ENCODE measurements around the gene DAZAP1.

The DAZAP1 gene

GRCh38 chr19:1407528-1408299, at the start of gene DAZAP1:
Gene DAZAP1 (plus strand): TSS chr19:1407586. CDS start chr19:1407774, 188 bp downstream.
- DNase-seq (ENCODE audit: low read depth) = peak; percentile 23

GRCh38 chr19:1360126-1360817, 47.1 kb upstream of the DAZAP1 start:
- no peak for DNase-seq (ENCODE audit: low read depth)

DNA sequence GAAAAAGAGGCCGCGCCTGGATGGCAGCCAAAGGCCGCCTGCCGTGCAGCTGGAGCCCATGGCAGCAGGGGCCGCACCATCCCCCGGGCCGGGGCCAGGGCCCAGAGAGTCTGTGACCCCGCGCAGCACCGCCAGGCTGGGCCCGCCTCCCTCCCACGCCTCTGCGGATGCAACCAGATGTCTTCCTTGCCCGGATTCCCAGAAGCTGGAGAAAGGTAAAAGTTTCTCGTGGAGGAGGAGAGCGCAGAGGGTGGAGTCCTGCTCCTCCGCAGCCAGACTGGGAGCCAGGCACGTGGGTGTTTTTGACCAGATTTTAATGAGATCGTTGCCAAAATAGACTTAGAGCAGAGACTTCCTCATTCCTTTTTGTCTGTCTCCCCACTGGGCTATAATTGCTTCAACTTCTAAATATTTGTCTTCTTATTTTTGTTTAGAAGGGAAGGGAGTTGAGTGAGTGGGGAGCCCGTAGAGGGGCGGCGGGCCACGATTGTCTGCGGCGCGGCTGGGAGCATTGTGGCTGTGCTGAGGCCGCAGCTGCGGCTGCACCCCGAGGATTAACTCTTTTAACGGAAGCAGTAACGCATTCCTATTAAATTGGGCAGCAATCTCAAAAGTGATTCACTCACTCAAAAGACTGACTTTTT, 46.4 kb upstream of the DAZAP1 start:
- no peak for DNase-seq (ENCODE audit: low read depth)

- DNase-seq (ENCODE audit: low read depth) = no peak
Observed at GRCh38 chr19:1361601-1362386, 45.6 kb upstream of the DAZAP1 start.

DNA sequence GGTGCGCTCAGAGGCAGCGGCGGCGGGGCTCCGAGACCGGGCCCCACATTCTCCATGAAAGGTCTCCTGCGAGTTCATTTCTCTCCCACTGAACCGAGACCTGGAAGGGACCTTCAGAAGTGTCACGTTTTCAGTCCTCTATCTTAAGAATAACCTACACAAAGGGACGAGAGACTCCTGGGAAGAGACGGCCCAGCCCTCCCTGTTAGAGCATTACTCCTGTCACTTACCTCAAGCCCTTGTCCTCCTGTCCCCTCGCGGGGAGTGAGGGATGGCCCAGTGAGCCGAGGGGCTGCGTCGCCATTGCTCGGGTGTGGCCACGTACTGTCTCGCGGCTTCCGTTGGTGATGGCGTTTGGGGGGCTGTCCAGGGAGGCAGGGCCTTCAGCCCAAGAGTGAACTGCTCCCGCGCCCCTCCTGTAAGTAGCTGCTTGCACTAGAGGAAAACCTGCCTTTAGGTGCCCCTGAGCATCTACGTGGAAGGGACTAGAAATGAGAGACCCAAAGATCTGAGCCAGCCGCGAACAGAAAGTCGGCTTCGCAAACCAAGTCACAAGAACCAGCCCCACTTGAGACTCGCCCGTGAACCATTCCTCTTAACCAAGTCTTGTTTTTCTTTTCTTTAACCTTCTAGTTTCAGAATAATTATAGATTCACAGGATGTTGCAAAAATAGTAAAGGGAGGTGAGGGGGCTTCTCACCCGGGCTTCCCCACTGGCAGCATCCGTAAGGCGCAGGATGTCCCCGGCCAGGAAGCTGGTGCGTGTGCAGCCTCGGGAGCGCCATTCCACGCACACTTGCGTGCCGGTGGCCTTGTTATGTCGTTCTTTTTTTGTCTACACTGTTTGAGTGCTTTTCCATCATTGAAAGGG, 44.8 kb upstream of the DAZAP1 start:
- no peak for DNase-seq (ENCODE audit: low read depth)

- no peak for DNase-seq (ENCODE audit: low read depth)
Observed at GRCh38 chr19:1363599-1363998, 43.8 kb upstream of the DAZAP1 start.

GRCh38 chr19:1364070-1364704, 43.2 kb upstream of the DAZAP1 start:
- DNase-seq (ENCODE audit: low read depth) = no peak

GRCh38 chr19:1365319-1366269, 41.8 kb upstream of the DAZAP1 start:
- DNase-seq (ENCODE audit: low read depth) = no peak

DNA sequence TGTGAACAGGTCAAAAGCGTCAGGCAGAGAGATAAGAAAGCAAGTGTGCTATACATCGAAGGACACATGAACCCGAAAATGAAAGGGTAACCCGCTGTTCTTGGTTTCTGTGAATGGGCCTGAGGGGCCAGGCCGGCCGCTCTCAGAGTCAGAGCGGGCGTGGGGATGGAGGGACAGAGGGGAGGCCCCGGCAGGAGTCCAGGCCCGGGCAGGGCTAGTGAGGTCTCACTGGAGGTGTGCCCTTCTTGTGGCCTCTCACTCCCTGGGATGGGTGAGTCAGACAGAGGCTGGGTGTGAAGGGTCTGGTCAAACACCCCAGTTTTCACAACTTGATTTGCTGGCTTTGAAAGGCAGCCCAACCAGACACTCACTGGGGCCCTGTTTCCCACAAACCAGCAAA, 41.1 kb upstream of the DAZAP1 start:
- DNase-seq (ENCODE audit: low read depth) = no peak

DNA sequence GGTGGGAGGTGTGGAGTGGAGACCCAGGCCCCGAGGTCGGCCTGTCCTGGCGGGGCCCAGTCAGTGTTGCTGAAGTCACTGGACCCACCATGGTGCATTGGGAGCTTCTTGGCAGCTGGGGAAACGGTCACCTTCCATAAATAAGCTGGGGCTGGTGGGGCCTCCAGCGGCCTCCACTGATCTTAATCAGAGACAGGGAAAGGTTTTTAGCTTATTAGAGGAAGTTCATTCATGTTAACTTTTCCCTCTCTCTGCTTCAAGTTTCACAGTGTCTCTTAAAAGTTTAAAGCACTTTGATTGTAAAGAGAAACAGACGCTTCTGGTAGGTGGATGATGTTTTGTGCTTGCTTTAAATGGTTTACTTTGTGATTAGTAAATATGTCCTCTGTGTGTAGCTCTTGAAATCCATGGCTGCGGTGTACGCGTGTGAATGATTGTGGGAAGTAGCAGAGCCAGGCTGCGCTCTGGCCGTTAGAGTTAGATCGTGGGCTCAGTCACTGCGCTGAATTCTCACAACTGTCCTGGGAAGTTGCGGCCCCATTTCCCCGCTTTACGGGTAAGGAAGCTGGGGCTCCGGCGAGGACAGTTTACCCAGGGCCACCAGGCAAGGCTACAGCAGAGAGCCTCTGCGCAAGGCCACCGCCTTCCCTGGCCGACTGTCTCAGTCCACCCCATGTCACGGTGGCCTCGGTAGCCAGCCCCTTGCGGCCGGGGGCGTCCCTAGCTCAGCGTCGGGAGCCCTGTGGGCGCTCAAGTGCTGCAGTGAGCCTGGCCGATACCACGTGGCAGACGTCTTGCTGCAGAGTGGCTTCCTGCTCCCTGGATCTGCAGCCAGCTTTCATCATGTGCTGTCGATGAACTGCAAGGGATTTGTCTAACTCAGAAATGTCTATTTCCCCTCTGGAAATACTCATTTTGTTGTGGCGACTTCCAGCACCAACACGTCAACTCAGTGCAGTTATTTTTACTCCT, 40.2 kb upstream of the DAZAP1 start:
- no peak for DNase-seq (ENCODE audit: low read depth)

GRCh38 chr19:1369214-1369805, 38.1 kb upstream of the DAZAP1 start:
- no peak for DNase-seq (ENCODE audit: low read depth)

DNA sequence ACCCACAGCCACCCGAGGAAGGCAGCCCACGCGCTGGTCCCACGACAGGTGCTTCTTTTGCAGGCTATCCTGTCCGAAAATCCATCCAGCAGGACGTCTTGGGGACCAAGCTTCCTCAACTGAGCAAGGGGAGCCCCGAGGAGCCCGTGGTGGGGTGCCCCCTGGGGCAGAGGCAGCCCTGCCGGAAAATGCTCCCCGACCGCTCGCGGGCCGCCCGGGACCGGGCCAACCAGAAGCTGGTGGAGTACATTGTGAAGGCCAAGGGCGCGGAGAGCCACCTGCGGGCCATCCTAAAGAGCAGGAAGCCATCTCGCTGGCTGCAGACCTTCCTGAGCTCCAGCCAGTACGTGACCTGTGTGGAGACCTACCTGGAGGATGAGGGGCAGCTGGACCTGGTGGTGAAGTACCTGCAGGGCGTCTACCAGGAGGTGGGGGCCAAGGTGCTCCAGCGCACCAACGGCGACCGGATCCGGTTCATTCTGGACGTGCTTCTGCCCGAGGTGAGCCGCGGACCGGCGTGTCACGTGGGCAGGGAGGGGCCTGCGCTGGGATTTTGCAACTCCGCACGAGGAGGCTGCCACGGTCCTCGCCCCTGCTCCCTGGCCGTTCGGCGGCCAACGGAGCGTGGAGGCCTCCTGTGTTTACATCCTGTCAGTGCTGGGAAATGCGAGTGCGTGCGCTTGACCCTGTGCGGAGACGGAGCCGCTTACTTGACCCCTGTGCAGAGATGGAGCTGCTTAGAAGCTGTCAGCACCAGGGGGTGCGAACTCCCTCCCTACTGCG, 36.6 kb upstream of the DAZAP1 start:
- no peak for DNase-seq (ENCODE audit: low read depth)

DNA sequence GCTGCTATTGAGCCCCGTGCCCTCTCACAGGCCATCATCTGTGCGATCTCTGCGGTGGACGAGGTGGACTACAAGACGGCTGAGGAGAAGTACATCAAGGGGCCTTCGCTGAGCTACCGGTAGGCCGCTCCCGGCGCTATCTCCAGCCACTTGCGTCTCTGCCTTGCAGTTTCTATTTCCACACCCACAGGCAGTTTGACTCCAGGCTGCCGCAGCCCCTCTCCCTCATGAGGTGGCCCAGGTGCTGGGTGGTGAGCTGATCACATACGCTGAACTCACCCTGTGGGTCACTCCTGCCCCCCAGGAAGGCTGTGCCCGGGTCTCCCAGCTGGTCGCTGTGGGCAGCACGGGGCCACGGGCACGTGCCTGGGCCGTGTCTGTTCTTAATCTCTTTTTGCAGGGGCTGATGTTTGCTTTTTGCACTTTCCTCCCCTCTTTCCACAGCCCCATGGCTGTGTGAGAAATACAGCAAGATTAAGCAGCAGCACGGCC, 34.3 kb upstream of the DAZAP1 start:
- DNase-seq (ENCODE audit: low read depth) = no peak

DNA sequence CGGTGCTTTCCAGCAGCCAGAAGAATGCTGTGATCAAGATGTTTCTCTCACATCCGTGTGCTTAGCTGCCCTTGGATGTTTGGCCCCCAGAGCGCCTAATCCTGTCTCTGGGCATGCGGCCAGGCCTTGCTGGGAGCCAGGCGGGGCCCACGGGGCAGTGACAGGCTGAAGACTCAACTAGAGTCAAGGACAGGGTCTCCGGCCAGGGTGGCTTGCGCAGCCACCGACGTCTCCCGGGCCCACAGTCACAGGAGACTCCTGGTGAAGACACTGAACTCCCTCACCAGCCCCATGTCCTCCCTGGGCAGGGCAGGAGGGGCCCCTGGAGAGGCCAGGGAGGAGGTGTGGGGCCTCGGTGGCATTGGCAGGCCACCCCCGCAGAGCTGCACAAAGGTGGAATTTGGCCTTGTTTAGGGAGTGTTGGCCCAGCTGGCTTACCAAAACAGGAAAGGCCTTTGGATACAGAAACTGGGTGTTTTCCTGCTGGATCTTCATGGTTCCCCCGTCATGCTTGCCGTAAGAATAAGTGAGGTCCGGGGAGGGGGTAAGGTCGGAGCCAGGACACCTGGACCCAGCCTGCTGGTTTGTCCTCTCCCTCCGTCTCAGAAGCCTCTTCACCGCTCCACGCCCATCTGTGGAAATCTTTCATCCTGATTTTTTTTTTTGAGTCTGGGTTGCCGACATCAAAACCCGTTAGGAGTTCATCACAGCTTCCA, 33.7 kb upstream of the DAZAP1 start:
- no peak for DNase-seq (ENCODE audit: low read depth)

GRCh38 chr19:1374250-1374577, 33.2 kb upstream of the DAZAP1 start:
- DNase-seq (ENCODE audit: low read depth) = no peak

- no peak for DNase-seq (ENCODE audit: low read depth)
Observed at GRCh38 chr19:1376415-1376805, 31.0 kb upstream of the DAZAP1 start.

All from stimulated activated CD8-positive, alpha-beta memory T cell treated with anti-CD3 and anti-CD28 coated beads, Interleukin-15, amount 100 ng/mL, for 24 hours (primary cell).